Activated T-cell treated with anti-CD3 and anti-CD28 coated beads, Interleukin-2, amount 50 U/mL, for 72 hours (primary cell): ENCODE measurements around the gene ATP5PO. TPM values are rescaled to one million over a fixed set of nuclear protein-coding genes. Genes with fewer than 3 reads are reported as not detected.
A peak's percentile ranks its signal among the peaks of the same experiment; 100 is the strongest.

Experiments
- ATAC-seq, 2 donors: fragments of 150-1000 bp; cut with Tn5 transposase; replicated peaks in 1 of 2; 2 replicates each; pipeline ENCODE4 v1.10.0; 2021; ENCODE audit warnings: moderate library complexity in 2 of 2, mild to moderate bottlenecking in 1 of 2
- DNase-seq, 2 donors: peaks; one replicate each; pipeline ENCODE4 v3.0.0; 2021 to 2022; ENCODE audit warnings: mixed read lengths in 1 of 2
- H3K27ac Mint-ChIP-seq: one replicate; pipeline ENCODE4 v1.8.0; 2022; ENCODE audit warnings: mild to moderate bottlenecking, moderate library complexity, mixed read lengths
- H3K27me3 Mint-ChIP-seq: one replicate; pipeline ENCODE4 v1.8.0; 2022; ENCODE audit warnings: low read depth, mixed read lengths
- H3K36me3 Mint-ChIP-seq, 2 donors: one replicate each; pipeline ENCODE4 v1.8.0; 2022; ENCODE audit warnings: mixed read lengths in 2 of 2, mild to moderate bottlenecking in 1 of 2; ENCODE audit not compliant: insufficient read depth in 2 of 2
- H3K4me1 Mint-ChIP-seq: one replicate; pipeline ENCODE4 v1.8.0; 2022; ENCODE audit warnings: low read depth, mixed read lengths
- H3K4me3 Mint-ChIP-seq, 2 donors: one replicate each; pipeline ENCODE4 v1.8.0; 2022; ENCODE audit warnings: mild to moderate bottlenecking in 2 of 2, mixed read lengths in 2 of 2, moderate library complexity in 2 of 2
- H3K9me3 Mint-ChIP-seq, 2 donors: one replicate each; pipeline ENCODE4 v1.8.0; 2022; ENCODE audit warnings: mixed read lengths in 2 of 2
- total RNA-seq, 2 donors: library from RNA; stranded (reverse); gene quantifications; one replicate each; pipeline ENCODE4 v1.2.3, GENCODE V29; 2022

The ATP5PO gene
- total RNA-seq, 2 donors from 2014 or later = 217 to 230 TPM

DNA sequence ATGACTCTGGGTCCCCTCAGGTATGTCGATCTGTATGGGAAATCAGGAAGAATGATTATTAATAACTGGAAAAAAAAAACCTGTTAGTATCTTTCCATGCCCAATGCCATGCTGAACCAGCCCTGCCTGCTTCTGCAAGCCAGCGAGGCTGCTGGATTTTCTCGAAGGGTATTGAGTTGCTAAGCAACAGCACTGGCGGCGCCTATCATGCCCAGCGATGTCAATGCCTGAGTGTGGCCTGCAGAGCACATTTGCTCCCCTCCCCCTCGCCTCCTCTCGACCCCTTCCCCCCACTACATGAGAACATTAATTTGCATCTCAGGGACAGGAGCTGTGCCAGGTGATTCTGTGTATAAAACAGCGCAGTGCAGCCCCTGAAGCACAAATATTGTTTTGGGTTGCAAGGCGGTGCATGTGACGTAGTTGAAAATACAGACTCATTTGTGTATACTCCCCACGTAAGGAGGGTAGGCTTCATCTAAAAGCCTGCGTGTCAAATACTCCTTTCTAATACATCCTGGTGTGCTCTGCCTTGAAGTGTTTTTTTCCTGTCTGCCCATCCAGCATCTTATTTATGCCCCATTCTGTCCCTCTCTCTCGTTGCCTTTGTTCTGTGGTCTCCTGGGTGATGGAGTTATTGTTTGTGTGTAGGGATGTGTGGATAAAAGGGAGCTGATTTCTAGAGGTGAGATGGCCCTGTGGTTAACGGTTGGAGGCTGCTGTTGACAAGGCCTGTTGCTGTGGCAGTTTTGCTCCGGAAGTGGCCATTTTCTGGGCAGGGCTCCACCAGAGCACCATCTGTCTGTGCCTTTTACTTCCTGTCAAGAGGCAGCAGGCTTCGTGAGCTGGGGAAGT is 32.7 kb upstream of the ATP5PO start:
- peak; percentile 87 to 91 for DNase-seq
- peaks cover 95% of the 10 kb centered on the region for H3K4me1 Mint-ChIP-seq
- no peaks in the 10 kb centered on the region for H3K27me3 Mint-ChIP-seq
- H3K4me3 Mint-ChIP-seq = peak overlapping the region; percentile 66 to 79
- H3K9me3 Mint-ChIP-seq = peaks cover 4 to 5% of the 10 kb centered on the region in 2 donors
- ATAC-seq = peak; percentile 59 to 64
- peaks cover 17 to 19% of the 10 kb centered on the region in 2 donors for H3K36me3 Mint-ChIP-seq
- H3K27ac Mint-ChIP-seq = peak overlapping the region; percentile 90

DNA sequence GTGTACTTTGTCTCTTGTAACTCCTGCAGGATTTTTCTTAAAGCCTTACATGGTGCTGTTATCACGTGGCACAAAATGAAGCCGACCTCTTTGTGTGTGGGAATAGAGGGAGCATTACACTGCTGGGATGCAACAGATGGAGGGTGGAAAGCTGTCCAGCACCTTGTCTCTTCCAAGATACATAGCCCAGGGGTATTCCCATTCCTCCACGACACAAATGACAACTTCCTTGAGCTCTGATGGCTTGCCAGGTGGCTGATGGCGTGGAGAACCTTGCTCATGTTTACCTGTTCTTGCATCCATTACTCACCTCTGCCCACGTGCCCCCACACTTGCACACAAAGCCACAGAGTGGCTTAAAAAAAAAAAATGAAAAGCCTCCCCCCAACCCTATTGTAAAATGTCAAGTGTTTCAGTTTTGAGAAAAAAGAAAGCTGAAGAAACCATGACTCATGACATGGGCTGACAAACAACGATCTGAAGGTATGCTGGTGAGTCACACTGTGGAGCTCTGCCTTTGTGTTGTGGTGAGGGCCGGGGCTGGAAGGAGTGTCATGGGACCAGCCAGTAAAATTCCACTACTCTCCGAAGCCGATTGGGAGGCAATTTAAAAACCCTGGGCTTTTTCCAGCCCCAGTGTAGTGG is 32.0 kb upstream of the ATP5PO start:
- ATAC-seq = peak; percentile 68 to 74
- Mint-ChIP-seq H3K9me3 (peaks cover 4 to 5% of the 10 kb centered on the region in 2 donors), H3K4me3 (peak overlapping the region; percentile 66 to 79), H3K27me3 (no peaks in the 10 kb centered on the region), H3K4me1 (peaks cover 91% of the 10 kb centered on the region), H3K27ac (peak overlapping the region; percentile 90), H3K36me3 (peaks cover 17 to 21% of the 10 kb centered on the region in 2 donors)
- DNase-seq = peak; percentile 85 to 92

- H3K27me3 Mint-ChIP-seq = no peaks in the 10 kb centered on the region
- peaks cover 4 to 5% of the 10 kb centered on the region in 2 donors for H3K9me3 Mint-ChIP-seq
- ATAC-seq (no peak), DNase-seq (no peak)
- peaks cover 17 to 23% of the 10 kb centered on the region in 2 donors for H3K36me3 Mint-ChIP-seq
- peak overlapping the region; percentile 77 for H3K27ac Mint-ChIP-seq
- H3K4me3 Mint-ChIP-seq = peak overlapping the region; percentile 9 to 66
- peaks cover 81% of the 10 kb centered on the region for H3K4me1 Mint-ChIP-seq
Observed at GRCh38 chr21:33945652-33946270, 30.2 kb upstream of the ATP5PO start.

DNA sequence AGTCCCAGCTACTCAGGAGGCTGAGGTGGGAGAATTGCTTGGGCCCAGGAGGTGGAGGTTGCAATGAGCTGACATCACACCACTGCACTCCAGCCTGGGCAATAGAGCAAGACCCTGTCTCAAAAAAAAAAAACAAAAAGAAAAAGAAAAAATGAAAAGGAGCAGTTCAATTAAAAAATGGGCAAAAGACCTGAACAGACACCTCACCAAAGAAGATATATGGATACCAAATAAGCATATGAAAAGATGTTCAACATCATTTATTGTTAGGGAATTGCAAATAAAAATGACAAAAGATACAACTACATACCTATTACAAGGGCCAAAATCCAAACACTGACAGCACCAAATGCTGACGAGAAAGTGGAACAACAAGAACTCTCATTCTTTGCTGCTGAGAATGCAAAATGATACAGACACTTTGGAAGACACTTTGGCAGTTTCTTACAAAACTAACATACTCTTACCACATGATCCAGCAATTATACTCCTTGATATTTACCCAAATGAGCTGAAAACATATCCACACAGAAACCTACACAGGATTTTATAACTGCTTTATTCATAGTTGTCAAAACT is 28.7 kb upstream of the ATP5PO start:
- H3K27me3 Mint-ChIP-seq = no peaks in the 10 kb centered on the region
- peaks cover 81% of the 10 kb centered on the region for H3K4me1 Mint-ChIP-seq
- no peak for ATAC-seq
- peaks cover 4 to 5% of the 10 kb centered on the region in 2 donors for H3K9me3 Mint-ChIP-seq
- no peak overlapping the region for H3K4me3 Mint-ChIP-seq
- peaks cover 20 to 21% of the 10 kb centered on the region in 2 donors for H3K36me3 Mint-ChIP-seq
- H3K27ac Mint-ChIP-seq = peak overlapping the region; percentile 51
- no peak for DNase-seq

GRCh38 chr21:33943293-33943692 is 27.7 kb upstream of the ATP5PO start:
- H3K4me1 Mint-ChIP-seq = peaks cover 81% of the 10 kb centered on the region
- H3K4me3 Mint-ChIP-seq = no peak overlapping the region
- H3K27me3 Mint-ChIP-seq = no peaks in the 10 kb centered on the region
- no peak overlapping the region for H3K27ac Mint-ChIP-seq
- no peak for DNase-seq
- ATAC-seq = no peak
- peaks cover 24 to 31% of the 10 kb centered on the region in 2 donors for H3K36me3 Mint-ChIP-seq
- H3K9me3 Mint-ChIP-seq = peaks cover 4 to 7% of the 10 kb centered on the region in 2 donors

- Mint-ChIP-seq H3K27me3 (no peaks in the 10 kb centered on the region), H3K4me3 (no peak overlapping the region), H3K36me3 (peaks cover 25 to 31% of the 10 kb centered on the region in 2 donors), H3K27ac (peak overlapping the region; percentile 46), H3K9me3 (peaks cover 4 to 7% of the 10 kb centered on the region in 2 donors), H3K4me1 (peaks cover 81% of the 10 kb centered on the region)
- no peak for DNase-seq
- ATAC-seq = no peak
Observed at GRCh38 chr21:33942426-33942825, 26.8 kb upstream of the ATP5PO start.

DNA sequence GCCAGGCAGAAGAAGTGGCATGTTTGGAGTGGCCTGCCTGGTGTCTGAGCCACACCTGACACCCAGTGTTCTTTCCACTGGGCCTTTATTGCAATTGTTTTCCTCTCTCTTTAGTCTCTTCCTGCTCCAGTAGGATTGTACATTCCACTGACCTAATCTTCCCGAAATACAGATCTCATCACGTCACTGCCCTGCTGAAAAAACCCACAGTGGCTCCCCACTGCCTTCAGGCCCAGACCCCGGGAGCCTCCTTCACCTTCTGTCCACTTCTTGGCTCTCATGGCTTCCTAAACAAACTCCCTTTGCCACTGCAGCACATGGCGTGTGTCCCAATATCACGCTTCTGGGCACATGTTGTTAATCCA is 25.3 kb upstream of the ATP5PO start:
- H3K27ac Mint-ChIP-seq = peak overlapping the region; percentile 11
- peaks cover 81% of the 10 kb centered on the region for H3K4me1 Mint-ChIP-seq
- H3K27me3 Mint-ChIP-seq = no peaks in the 10 kb centered on the region
- H3K4me3 Mint-ChIP-seq = peak overlapping the region in 1 of 2 donors; percentile 4
- ATAC-seq (no peak), DNase-seq (no peak)
- peaks cover 2 to 7% of the 10 kb centered on the region in 2 donors for H3K9me3 Mint-ChIP-seq
- peaks cover 22 to 25% of the 10 kb centered on the region in 2 donors for H3K36me3 Mint-ChIP-seq

DNA sequence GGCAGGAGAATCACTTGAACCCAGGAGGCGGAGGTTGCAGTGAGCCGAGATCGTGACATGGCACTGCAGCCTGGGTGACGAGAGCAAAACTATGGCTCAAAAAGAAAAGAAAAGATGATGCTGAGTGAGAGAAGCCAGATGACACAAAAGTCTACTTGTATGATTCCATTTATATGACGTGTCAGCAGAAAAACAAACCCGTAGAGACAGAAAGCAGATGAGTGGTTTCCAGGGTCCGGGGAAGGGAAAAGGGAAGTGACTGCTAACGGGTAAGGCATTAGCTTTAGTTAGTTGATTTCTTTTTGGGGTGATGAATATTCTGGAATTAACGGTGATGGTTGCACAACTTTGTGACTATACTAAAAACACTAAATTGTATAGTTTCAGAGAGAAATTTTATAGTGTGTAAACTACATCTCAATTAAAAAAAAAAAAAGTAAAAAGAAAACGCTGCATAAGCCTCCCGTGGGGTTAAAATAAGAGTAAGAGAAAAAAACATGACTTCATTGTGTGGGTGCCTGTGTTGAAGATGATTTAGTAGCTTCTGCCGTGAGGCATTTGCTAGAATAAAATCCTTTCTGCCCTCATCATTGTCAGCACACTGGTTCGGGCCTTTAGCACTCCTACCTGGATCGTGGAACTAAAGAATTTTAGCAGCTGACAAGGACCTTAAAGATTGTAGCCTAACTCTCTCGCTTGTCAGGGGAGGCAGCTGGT is 24.7 kb upstream of the ATP5PO start:
- no peak for DNase-seq
- peak; percentile 30 to 62 for ATAC-seq
- Mint-ChIP-seq H3K36me3 (peaks cover 22 to 25% of the 10 kb centered on the region in 2 donors), H3K9me3 (peaks cover 2 to 7% of the 10 kb centered on the region in 2 donors), H3K27ac (peak overlapping the region; percentile 18), H3K4me1 (peaks cover 85% of the 10 kb centered on the region), H3K27me3 (no peaks in the 10 kb centered on the region), H3K4me3 (peak overlapping the region in 1 of 2 donors; percentile 4)

GRCh38 chr21:33939226-33939625 is 23.6 kb upstream of the ATP5PO start:
- Mint-ChIP-seq H3K4me1 (peaks cover 86% of the 10 kb centered on the region), H3K9me3 (peaks cover 0 to 2% of the 10 kb centered on the region in 2 donors), H3K4me3 (peak overlapping the region in 1 of 2 donors; percentile 72), H3K36me3 (peaks cover 14 to 16% of the 10 kb centered on the region in 2 donors), H3K27me3 (no peaks in the 10 kb centered on the region), H3K27ac (peak overlapping the region; percentile 99)
- ATAC-seq (no peak), DNase-seq (no peak)

- peaks cover 12 to 14% of the 10 kb centered on the region in 2 donors for H3K36me3 Mint-ChIP-seq
- no peaks in the 10 kb centered on the region for H3K27me3 Mint-ChIP-seq
- DNase-seq = no peak
Observed at GRCh38 chr21:33938381-33938780, 22.8 kb upstream of the ATP5PO start.

DNA sequence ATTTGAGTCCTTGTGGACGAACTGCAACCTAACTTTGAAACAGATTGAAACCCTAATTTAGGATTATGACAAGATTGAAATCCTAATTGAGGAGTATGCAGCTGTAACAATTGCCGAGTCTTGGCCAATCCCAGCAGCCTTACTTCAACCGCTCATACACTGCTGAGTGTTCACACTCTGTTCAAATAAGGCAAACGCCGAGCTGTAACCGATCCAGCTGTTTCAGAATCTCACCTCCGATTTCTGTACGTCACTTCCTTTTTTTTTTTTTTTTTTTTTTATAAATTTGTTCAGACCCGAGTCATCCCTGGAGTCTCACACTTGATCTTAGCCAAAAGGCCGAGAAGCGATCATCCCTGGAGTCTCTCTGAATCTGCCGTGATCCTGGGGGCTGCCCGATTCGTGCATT is 22.3 kb upstream of the ATP5PO start:
- Mint-ChIP-seq H3K9me3 (peaks cover 0 to 2% of the 10 kb centered on the region in 2 donors), H3K27ac (peak overlapping the region; percentile 99), H3K4me1 (peaks cover 86% of the 10 kb centered on the region), H3K27me3 (no peaks in the 10 kb centered on the region), H3K4me3 (peak overlapping the region; percentile 94 to 97), H3K36me3 (peaks cover 10 to 14% of the 10 kb centered on the region in 2 donors)
- peak in 1 of 2 donors; percentile 51 for DNase-seq
- ATAC-seq = peak; percentile 75 to 82

More at GRCh38 chr21:33938381-33938780, 22.8 kb upstream of the ATP5PO start:
- Mint-ChIP-seq H3K4me1 (peaks cover 86% of the 10 kb centered on the region), H3K27ac (peak overlapping the region; percentile 99), H3K4me3 (peak overlapping the region; percentile 57 to 72), H3K9me3 (peaks cover 0 to 2% of the 10 kb centered on the region in 2 donors)
- ATAC-seq = no peak

GRCh38 chr21:33937146-33937545 is 21.5 kb upstream of the ATP5PO start:
- Mint-ChIP-seq H3K4me3 (peak overlapping the region; percentile 94 to 97), H3K27ac (peak overlapping the region; percentile 99), H3K4me1 (peaks cover 94% of the 10 kb centered on the region), H3K27me3 (no peaks in the 10 kb centered on the region), H3K36me3 (peaks cover 14% of the 10 kb centered on the region in 2 donors), H3K9me3 (peaks cover 0 to 2% of the 10 kb centered on the region in 2 donors)
- DNase-seq = no peak
- ATAC-seq = no peak
